Measurements from ENCODE around the gene HPN. TPM values are rescaled to one million over a fixed set of nuclear protein-coding genes. Genes with fewer than 3 reads are reported as not detected.
"Not testable (repeated sequence)": the region's sequence is repeated elsewhere in the genome, so short reads cannot be mapped to it uniquely, and the experiment has no call there.

HPN gene
- total RNA-seq, 1 experiment from 2014 or later, result 0.11 TPM

DNA sequence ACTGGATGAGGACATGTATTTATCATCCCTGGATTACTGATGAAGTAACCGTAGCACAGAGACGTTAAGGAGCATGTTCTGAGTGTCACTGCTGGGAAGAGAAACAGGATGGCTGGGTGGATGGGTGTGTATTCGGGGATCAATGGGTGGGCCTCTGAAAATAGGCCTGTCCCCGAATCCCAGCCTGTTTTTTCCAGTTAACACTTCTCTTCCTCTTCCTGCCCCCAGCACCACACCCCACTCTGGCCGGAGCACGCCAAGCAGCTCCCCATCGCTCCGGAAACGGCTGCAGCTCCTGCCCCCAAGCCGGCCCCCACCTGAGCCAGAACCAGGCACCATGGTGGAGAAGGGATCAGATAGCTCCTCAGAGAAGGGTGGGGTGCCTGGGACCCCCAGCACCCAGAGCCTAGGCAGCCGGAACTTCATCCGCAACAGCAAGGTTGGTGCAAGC, 32.6 kb upstream of the HPN start:
- DNase-seq (ENCODE audit: low read depth), result no peak

DNA sequence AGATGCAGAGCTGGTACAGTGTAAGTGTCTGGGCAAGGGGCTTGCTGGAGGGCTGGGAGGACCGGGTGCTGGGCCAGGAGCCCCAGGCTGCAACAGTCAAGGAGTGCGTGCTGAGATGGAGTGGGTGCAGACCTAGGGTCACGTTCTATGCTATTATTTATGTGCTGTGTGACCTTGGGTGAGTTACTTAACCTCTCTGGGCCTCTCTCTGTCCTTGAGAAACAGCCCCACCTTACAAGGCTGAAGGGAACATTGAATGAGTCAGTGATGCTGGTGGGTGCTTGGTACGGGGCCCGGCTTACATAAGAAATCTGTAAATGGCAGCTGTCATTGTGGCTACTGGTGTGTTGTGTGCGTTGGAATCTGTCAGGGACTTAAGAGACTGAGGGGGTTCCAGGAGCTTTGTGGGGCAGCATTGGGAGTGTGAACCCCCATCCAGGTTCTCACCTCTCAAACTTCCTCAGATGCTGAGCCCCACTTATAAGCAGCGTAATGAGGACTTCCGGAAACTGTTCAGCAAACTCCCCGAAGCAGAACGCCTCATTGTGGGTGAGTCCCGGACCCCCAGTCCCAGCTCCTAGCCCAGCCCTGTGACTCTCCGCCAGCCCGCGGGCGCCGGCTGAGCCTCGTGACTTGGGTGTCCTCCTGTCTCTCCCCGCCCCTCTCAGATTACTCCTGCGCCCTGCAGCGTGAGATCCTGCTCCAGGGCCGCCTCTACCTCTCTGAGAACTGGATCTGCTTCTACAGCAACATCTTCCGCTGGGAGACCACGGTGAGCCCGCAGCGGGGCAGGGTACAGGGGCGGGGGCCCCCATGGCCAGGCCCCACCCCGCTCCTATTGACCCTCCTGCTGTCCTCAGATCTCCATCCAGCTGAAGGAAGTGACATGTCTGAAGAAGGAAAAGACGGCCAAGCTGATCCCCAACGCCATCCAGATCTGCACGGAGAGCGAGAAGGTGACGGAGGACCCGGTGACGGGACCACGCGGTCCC, 31.8 kb upstream of the HPN start:
- no peak for DNase-seq (ENCODE audit: low read depth)

DNA sequence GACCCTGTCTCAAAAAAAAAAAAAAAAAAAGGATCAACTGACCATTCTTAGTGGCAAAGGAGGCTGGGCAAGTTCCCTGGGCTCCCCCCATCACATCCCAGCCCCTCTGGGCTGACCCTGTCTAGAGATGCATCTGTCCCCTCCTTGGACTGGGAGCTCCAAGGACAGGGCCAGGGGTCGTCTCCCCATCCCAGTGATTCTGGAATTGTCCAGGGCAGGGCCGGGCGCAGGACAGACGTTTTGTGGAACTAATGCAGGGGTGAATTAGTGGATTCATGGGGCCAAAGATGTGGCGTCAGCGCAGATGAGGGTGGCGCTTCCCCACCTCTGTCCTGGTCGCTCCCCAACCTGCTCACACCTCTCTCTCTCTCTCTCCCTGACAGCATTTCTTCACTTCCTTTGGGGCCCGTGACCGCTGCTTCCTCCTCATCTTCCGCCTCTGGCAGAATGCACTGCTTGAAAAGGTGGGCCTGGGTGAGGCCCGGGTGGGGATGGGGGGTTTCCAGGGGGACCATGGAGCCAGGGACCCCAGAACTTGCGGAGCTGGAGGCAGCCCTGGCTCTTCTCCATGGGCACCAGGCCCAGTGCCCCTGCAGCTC, 30.3 kb upstream of the HPN start:
- no peak for DNase-seq (ENCODE audit: low read depth)

DNA sequence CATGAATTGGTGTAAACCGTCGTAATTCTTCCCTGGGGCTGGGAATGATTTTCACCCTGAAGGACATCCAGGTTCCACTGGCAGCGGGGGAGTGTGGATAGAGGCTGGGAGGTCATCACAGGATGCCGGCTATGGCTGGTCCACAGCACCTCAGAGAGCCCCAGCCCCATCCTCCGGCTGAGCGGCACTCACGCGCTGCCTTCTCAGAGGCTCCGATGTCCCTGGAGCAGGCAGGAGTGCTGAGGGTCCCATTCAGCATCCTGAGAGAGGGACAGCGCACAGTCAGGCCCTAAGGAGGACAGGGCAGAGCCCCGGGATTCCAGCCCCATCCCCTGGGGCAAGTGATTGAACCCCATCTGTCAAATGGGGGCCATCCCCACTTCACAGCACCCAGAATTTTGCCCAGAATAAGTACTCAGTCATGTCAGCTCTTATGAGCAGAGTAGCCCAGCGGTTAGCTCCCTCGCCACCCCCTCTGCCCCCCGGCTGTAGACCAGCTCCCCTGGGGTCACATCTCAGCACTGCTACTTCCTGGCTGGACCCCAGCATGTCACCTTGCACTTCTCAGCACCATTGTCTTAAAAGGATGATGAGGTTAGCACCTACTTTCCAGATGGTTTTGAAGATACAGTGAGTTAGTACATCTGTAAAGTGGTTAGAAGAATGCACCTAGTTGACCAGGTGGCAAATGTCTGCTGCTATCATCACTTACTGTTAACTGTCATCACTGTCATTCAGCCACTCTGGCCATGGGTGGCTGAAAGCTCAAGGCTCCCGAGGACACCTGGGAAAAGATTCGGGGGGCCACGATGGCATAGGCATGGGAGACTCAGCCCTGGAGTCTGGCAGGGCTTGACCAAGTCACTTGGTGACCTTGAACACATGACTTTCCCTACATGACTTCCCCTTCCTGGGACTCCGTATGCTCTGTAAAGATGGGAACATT, 29.5 kb upstream of the HPN start:
- no peak for DNase-seq (ENCODE audit: low read depth)

DNA sequence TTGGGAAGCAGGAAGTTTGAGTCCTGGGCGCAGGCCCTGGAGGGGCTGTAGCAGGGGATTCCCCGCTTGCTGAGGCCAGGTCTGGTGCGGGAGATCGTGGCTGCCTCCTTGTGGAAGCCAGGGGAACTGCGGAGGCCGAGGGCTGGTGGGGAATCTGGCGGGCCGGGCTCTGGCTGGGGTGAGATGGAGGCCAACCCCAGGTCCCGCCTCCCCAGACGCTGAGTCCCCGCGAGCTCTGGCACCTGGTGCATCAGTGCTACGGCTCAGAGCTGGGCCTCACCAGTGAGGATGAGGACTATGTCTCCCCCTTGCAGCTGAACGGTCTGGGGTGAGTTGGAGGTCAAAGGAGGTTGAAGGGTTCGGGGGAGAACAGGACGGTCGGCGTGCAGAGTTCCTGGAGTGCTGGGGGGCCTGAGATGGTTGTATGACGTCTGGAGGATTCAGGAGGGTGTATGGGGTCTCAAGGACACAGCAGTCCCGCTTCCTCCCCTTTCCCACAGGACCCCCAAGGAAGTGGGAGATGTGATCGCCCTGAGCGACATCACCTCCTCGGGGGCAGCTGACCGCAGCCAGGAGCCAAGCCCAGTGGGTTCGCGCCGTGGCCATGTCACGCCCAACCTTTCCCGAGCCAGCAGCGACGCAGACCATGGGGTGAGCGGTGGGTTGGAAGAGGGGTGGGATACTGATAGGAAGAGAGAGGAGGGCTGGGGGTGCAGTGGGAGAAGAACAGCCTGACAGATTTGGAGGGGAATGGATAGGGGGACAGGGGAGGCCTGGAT, 28.3 kb upstream of the HPN start:
- DNase-seq (ENCODE audit: low read depth), result peak; percentile 29

DNA sequence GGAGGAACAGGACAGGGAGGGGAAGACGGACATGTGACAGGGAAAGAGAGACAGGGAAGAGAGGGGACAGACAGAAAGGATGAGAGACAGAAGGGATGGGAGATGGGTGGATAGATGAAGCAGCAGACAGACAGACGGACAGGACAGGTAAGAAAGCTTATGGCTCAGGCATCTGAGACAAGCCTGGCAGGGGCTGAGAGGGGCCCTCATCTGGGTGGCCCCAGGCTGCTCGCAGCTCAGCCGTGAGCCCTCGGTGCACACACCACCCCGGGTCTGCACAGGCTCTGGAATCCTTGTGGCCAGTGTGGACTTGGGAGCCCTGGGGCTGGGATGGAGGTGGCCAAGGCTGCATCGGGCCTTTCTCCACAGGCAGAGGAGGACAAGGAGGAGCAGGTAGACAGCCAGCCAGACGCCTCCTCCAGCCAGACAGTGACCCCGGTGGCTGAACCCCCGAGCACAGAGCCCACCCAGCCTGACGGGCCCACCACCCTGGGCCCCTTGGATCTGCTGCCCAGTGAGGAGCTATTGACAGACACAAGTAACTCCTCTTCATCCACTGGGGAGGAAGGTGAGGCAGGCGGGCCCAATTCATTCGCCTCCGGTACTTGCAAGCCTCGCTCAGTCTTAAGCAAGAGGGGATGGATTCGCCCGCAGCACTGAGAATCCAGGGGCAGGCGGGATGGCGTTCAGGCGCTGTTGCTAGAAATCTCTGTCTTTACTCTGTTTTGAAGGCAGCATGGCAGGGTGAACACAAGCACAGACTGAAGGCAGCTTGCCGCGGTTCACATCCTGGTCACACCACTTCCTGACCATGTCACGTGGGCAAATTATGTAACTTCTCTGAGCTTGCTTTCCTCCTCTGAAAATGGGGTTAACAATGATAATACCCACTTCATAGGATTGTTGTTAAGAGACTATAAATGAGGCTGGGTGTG, 27.4 kb upstream of the HPN start:
- no peak for DNase-seq (ENCODE audit: low read depth)

DNA sequence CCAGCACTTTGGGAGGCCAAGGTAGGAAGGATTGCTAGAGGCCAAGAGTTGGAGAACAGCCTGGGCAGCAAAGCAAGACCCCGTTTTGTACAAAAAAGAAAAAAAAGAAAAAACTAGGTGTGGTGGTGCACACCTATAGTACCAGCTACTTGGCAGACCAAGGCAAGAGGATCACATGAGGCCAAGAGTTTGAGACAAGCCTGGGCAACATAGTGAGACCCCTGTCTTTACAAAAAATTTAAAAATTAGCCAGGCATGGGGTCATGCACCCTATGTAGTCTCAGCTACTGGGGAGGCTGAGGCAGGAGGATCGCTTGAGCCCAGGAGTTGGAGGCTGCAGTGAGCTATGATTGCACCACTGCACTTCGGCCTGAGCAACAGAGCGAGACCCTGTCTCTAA, 26.7 kb upstream of the HPN start:
- not testable (repeated sequence) for DNase-seq (ENCODE audit: low read depth)

DNA sequence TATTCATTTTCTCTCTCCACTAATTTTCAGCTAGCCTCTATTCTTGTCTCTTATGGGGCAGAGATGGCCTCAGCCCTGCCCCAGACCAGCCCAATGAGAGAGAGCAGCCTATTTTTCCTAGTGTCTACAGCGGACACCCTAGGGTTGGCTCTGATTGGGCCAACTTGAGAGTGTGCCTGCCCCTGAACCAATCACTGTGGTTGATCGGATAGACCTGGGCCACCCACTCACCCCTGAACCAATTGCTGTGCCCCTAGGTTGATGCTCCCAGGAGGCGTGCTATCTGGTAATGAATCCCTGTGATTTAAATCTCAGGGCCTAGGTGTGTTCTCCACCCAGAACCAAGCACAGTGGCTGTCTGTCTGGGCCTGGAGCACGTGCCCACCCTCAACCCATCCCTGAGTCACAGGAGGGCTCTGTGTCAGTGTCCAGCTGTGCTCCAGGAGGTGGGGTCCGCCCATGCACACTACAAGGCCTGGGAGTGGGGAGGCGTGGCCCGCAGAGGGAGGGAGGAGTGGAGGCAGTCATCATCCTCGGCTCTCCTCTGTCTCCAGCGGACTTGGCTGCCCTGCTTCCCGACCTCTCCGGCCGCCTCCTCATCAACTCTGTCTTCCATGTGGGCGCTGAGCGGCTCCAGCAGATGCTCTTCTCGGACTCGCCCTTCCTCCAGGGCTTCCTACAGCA, 26.1 kb upstream of the HPN start:
- no peak for DNase-seq (ENCODE audit: low read depth)

DNA sequence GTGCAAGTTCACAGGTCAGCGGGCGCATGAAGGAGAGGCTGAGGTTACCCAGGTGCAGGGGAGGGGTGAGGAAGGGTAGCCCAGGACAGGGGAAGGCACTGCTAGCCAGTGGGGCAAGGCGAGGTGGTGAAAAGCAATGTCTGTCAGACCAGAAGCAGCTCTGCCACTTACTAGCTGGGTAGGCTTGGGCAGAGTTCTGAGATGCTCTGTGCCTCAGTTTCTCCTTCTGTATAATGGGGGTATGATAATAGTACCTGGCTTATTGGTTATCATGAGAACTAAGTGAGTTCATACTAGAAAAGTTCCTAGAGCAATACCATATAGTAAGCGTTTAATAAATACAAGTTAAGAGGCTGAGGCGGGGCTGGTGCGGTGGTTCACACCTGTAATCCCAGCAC, 25.6 kb upstream of the HPN start:
- no peak for DNase-seq (ENCODE audit: low read depth)

DNA sequence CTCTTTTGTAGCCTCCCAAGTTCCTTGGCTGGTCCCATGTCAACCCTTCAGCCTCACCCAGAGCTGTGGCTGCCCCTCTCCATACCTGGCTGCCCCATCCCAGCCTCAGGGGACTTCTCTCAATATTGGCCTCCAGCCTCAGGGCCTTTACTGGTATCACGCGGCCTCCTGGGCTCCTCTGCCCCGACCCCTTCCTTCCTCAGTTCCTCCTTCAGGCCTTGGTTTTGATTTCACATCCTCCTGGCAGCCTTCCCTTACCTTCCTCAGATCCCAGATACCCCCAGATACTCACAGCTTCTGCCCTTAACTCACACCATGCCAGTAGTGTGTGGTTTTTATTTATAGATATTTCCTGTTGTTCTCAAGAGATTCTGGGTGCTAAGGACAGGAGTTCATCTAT, 24.0 kb upstream of the HPN start:
- DNase-seq (ENCODE audit: low read depth), result no peak

DNA sequence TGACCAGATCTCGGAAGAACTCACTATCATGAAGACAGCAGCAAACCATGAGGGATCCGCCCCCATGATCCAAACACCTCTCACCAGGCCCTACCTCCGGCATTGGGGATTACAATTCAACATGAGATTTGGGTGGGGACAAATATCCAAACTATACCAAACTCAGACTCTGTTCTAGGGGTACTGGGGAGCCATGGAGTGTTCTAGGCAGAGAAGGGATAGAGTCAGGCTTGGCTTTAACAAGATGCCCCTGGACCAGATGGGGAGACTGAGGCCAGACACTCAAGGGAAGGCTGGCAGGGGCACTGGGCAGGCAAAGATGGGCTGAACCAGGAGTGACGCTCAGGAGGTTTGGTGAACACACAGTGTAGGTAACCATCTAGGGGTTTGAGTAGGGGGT, 23.1 kb upstream of the HPN start:
- no peak for DNase-seq (ENCODE audit: low read depth)

DNA sequence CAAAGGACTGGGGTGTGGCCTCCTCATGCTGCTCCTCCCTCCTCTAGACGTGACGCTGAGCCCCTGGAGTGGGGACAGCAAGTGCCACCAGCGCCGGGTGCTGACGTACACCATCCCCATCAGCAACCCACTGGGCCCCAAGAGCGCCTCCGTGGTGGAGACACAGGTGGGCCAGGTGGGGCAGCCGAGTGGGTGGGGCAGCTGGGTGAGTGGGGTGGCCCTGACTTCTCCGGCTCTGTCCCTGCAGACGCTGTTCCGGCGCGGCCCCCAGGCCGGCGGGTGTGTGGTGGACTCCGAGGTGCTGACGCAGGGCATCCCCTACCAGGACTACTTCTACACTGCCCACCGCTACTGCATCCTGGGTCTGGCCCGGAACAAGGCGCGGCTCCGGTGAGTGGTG, 22.4 kb upstream of the HPN start:
- DNase-seq (ENCODE audit: low read depth), result no peak

DNA sequence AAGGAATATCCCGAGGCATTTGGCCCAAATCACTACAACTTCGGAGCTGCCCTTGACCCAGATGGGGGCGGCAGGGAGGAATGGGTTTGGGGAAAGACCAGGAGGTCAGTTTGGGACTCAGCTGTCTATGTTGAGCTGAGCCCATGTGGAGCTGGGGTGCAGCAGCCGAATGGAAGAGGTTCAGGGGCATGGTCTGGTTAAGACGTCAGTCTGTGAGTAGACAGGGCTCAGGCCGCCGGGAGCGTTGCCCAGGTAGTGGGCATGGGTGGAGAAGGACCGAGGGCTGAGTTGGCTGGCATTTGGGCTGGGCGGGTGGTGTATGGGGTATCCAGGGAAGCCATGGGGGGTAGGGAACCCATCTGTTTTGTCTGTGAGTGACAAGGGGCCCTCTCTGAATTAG, 20.5 kb upstream of the HPN start:
- no peak for DNase-seq (ENCODE audit: low read depth)

DNA sequence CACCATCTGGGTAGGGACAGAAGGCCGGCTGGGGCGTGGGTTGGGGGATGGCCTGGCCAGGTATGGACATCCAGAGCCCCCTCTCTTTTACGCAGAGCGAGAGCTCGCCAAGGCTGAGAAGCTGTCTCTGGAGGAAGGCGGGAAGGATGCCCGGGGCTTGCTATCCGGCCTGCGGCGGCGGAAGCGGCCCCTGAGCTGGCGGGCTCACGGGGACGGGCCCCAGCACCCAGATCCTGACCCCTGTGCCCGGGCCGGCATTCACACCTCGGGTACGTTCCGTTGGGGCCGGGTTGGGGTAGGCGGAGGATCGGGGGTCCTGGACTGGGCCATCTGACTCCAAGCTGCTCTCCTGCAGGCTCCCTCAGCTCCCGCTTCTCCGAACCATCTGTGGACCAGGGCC, 19.9 kb upstream of the HPN start:
- no peak for DNase-seq (ENCODE audit: low read depth)

DNA sequence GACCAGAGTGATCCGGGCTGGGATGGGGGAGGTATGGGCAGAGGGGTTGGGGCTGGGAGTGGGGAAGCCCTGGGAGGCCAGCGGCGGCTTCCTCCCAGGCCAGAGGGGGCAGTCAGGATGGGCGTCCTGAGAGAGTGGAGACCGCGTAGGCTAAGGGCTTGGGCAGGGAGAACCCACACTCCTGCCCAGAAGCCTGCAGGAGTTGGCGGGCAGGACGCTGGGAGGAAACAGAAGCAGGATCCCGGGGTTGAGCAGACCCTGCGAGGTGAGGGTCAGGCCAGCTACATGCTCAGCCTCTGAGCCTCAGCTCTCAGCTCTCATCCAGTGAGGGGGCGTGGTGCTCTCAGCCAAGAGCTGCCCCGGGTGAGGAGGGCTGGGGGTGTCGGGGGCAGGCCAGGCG, 19.1 kb upstream of the HPN start:
- no peak for DNase-seq (ENCODE audit: low read depth)

DNA sequence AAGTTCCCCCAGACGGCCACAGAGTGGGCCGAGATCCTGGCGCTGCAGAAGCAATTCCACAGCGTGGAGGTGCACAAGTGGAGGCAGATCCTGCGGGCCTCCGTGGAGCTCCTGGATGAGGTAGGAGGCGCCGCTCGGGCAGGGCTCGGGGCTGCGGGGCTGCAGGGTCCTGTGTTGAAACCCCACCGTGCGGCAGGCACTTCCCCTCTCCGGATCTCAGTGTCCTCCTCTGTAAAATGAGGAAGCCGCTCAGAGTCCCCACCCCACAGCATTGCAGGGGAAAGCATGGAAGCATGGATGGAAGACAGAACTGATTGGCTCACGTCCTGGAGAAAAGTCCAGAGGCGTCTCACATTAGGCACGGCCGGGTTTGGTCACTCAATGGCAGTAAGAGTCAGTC, 18.1 kb upstream of the HPN start:
- DNase-seq (ENCODE audit: low read depth), result no peak

DNA sequence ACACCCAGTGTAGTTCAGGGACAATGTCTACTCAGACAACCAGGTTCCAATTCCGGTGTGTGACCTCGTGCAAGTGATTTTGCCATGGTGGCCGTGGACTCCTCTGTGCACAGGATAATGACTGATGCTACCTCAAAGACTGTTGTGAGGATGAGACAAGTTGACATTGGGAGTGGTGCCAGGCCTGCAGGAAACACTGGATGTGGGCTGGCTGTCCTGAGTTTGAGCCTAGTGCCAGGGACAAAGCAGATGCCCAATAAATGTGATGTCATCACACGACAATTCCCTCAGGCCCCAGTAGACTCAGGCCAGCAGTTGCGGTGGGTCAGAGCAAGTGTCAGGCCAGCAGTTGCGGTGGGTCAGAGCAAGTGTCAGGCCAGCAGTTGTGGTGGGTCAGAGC, 17.4 kb upstream of the HPN start:
- no peak for DNase-seq (ENCODE audit: low read depth)

DNA sequence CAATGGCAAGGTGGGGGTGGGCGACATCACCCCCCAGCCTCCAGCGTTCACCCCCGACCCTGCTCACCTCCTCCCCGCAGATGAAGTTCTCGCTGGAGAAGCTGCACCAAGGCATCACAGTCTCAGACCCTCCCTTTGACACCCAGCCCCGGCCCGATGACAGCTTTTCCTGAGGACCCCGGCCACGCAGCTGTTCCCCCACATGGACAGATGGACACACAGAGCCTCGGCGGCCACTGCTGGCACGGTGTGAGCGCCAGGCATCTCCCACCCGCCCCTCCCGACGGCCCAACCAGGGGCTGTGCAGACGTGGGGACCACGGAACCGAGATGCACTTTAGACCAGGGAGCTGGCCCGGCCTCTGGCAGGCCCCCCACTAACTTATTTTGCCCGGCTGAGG, 15.6 kb upstream of the HPN start:
- DNase-seq (ENCODE audit: low read depth), result no peak

DNA sequence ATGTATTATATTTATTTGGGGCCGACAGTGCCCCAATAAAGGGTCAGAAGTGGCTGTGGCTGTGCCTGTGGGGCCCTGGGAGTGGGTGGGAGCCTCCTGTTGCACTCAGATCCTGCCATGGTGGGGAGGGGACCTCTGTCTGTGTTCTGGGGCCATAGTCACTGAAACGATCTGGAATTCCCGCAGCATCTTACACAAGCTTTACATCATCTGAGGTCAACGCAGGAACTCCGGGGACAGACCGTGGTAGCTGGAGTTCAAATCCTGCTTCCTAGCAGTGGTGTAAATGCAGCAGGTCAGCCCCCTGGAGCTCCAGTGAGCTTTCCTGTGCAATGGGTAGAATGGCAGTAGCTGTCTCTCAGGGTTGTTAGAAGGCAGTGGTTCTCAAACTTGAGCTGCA, 15.1 kb upstream of the HPN start:
- DNase-seq (ENCODE audit: low read depth), result no peak
